WERI-Rb-1 (cell line): ENCODE data around the gene ZNF652.
"Not testable (repeated sequence)": the region's sequence is repeated elsewhere in the genome, so short reads cannot be mapped to it uniquely, and the experiment has no call there.

Source experiments
- DNase-seq: peaks from one replicate; pipeline ENCODE4 v3.0.0-alpha.2; 2020
- H3K27ac ChIP-seq: fragments of 250-450 bp; sonication (Bioruptor Pico); 2 replicates; pipeline ENCODE4 v1.5.1; 2020; ENCODE audit warnings: mild to moderate bottlenecking, moderate library complexity
- H3K27me3 ChIP-seq: fragments of 250-450 bp; sonication (Bioruptor Pico); 2 replicates; pipeline ENCODE4 v1.5.1; 2021; ENCODE audit warnings: mild to moderate bottlenecking, low read depth, moderate library complexity; ENCODE audit not compliant: insufficient read depth, severe bottlenecking
- H3K36me3 ChIP-seq: fragments of 250-450 bp; sonication (Bioruptor Pico); 2 replicates; pipeline ENCODE4 v1.5.1; 2020; ENCODE audit warnings: mild to moderate bottlenecking, moderate library complexity
- H3K4me3 ChIP-seq: 2 replicates; pipeline ENCODE4 v1.5.1; 2011; ENCODE audit warnings: low read depth, mild to moderate bottlenecking, control low read depth, low read length
- H3K9me3 ChIP-seq: fragments of 250-450 bp; sonication (Bioruptor Pico); 2 replicates; pipeline ENCODE4 v1.5.1; 2021; ENCODE audit warnings: mild to moderate bottlenecking, moderate library complexity; ENCODE audit not compliant: severe bottlenecking
- CTCF ChIP-seq: IDR thresholded peaks from 2 replicates; pipeline ENCODE4 v1.5.1; 2011; ENCODE audit warnings: low read depth, mild to moderate bottlenecking, control low read depth, inconsistent platforms, low read length

Gene ZNF652

GRCh38 chr17:49290690-49291359 is 71.2 kb downstream of the ZNF652 start:
- TF ChIP-seq CTCF = peak; percentile 60
- DNase-seq = peak; percentile 39
- Histone ChIP-seq H3K27ac (no peak overlapping the region), H3K4me3 (no peak overlapping the region), H3K36me3 (peaks cover 9% of the 10 kb centered on the region), H3K9me3 (no peaks in the 10 kb centered on the region), H3K27me3 (no peaks in the 10 kb centered on the region)

GRCh38 chr17:49288388-49288787 is 73.7 kb downstream of the ZNF652 start:
- no peak for TF ChIP-seq CTCF
- H3K36me3 ChIP-seq = peaks cover 9% of the 10 kb centered on the region
- no peak for DNase-seq

GRCh38 chr17:49287481-49287880 is 74.6 kb downstream of the ZNF652 start:
- Histone ChIP-seq H3K27me3 (no peaks in the 10 kb centered on the region), H3K36me3 (peaks cover 9% of the 10 kb centered on the region), H3K27ac (no peak overlapping the region), H3K9me3 (no peaks in the 10 kb centered on the region), H3K4me3 (no peak overlapping the region)
- no peak for TF ChIP-seq CTCF
- DNase-seq = no peak

More at GRCh38 chr17:49288388-49288787, 73.7 kb downstream of the ZNF652 start:
- Histone ChIP-seq H3K9me3 (no peaks in the 10 kb centered on the region), H3K4me3 (no peak overlapping the region), H3K27ac (no peak overlapping the region), H3K27me3 (no peaks in the 10 kb centered on the region)

- not testable (repeated sequence) for H3K9me3 ChIP-seq, H3K36me3 ChIP-seq, H3K27ac ChIP-seq, DNase-seq, H3K27me3 ChIP-seq, H3K4me3 ChIP-seq
Observed at GRCh38 chr17:49286261-49286973, 75.6 kb downstream of the ZNF652 start.

GRCh38 chr17:49285716-49286115 is 76.3 kb downstream of the ZNF652 start:
- DNase-seq = no peak
- TF ChIP-seq CTCF = no peak
- no peaks in the 10 kb centered on the region for H3K36me3 ChIP-seq
- H3K9me3 ChIP-seq = no peaks in the 10 kb centered on the region
- H3K27ac ChIP-seq = no peak overlapping the region
- no peak overlapping the region for H3K4me3 ChIP-seq
- no peaks in the 10 kb centered on the region for H3K27me3 ChIP-seq

- Histone ChIP-seq H3K27ac (no peak overlapping the region), H3K4me3 (no peak overlapping the region)
Observed at GRCh38 chr17:49280918-49281317, 81.1 kb downstream of the ZNF652 start.

More at GRCh38 chr17:49280918-49281317, 81.1 kb downstream of the ZNF652 start:
- no peak for DNase-seq
- H3K36me3 ChIP-seq = no peaks in the 10 kb centered on the region
- no peak for TF ChIP-seq CTCF
- no peaks in the 10 kb centered on the region for H3K9me3 ChIP-seq
- H3K27me3 ChIP-seq = no peaks in the 10 kb centered on the region
